Esophagus (tissue), 2 donors: ENCODE results near the gene CCDC57. TPM values are rescaled to one million over a fixed set of nuclear protein-coding genes. Genes with fewer than 3 reads are reported as not detected.

Experiments used
- H3K27ac ChIP-seq, 2 donors: one replicate each; pipeline ENCODE4 v1.5.1; 2013; ENCODE audit warnings: low read depth in 2 of 2, mild to moderate bottlenecking in 2 of 2, inconsistent platforms in 1 of 2, low read length in 1 of 2, moderate library complexity in 1 of 2
- H3K27me3 ChIP-seq, 2 donors: one replicate each; pipeline ENCODE4 v1.6.1; 2013; ENCODE audit warnings: low read length in 2 of 2, control low read depth in 1 of 2, mild to moderate bottlenecking in 1 of 2; ENCODE audit not compliant: insufficient read depth in 2 of 2, control insufficient read depth in 1 of 2
- H3K36me3 ChIP-seq, 2 donors: one replicate each; pipeline ENCODE4 v1.6.1; 2013; ENCODE audit warnings: low read length in 1 of 2; ENCODE audit not compliant: control insufficient read depth in 2 of 2, insufficient read depth in 2 of 2
- H3K4me1 ChIP-seq, 2 donors: one replicate each; pipeline ENCODE4 v1.6.1; 2013; ENCODE audit warnings: low read length in 1 of 2; ENCODE audit not compliant: control insufficient read depth in 2 of 2, insufficient read depth in 2 of 2
- H3K4me3 ChIP-seq, 2 donors: one replicate each; pipeline ENCODE4 v1.5.1; 2013; ENCODE audit warnings: low read length in 2 of 2, mild to moderate bottlenecking in 2 of 2, low read depth in 1 of 2, moderate library complexity in 1 of 2
- H3K9me3 ChIP-seq, 2 donors: one replicate each; pipeline ENCODE4 v1.6.1; 2013; ENCODE audit warnings: mild to moderate bottlenecking in 2 of 2, low read depth in 1 of 2, low read length in 1 of 2, moderate library complexity in 1 of 2; ENCODE audit not compliant: control insufficient read depth in 2 of 2, insufficient read depth in 1 of 2
- WGBS, 2 donors: extraction: QIAGEN DNeasy Blood & Tissue Kit; methylation state at CpG; one replicate each; pipeline ENCODE4 v1.1.7; 2013; 5-methylcytosine and 5-hydroxymethylcytosine counted together
- polyA plus RNA-seq, 2 donors: library from polyadenylated mRNA; stranded (reverse); fragments of 200-250 nt; gene quantifications; one replicate each; pipeline ENCODE4 v1.2.3, GENCODE V29; 2013
- donor health status: healthy with polysubstance abuse.
- donor health status: Bipolar disorder and iron deficiency.

The CCDC57 gene
- polyA plus RNA-seq, 2 donors: 16.3 to 33.7 TPM

DNA sequence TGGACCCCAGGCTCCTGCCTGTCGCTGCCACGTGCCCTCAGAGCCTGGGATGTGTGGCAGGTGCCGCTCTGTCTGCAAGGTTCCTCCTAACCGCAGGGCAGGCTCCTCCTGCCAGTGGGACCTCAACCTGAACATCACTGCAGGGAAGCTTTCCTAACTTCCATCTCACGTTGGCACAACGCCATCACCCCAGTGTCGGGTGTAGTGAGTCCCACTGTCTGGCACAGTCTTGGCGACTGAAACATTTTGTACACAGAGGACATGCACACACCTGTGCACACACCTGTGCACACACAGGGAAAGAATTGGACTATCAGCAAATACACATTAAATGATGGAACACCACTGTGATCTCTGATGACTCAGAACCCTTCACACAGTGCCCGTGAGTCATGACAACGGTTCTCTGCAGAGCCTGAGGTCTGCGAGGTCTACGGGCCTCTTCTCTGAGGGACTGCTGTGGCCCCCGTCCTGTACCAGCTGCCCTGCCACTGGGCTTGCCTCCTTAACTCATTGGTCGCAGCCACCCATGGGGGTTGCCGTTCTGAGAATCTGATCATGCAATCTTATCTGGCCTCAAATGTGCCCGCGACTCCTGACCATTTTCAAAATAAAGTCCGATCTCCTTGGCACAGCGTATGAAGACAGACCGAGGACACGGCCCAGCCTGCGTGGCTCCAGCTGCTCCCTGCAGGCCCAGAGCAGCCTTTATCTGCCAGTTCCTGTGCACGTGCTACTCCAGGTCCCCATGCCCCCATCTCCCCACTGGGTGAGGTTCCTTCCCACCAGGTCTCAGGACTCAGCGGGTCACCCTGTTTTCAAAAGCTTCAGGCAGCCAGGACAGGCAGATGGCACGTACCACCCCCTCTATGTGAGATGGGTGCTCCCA, 7.6 kb downstream of the CCDC57 start:
- Histone ChIP-seq H3K27ac (peak overlapping the region; percentile 83 to 94), H3K27me3 (no peaks in the 10 kb centered on the region), H3K9me3 (no peaks in the 10 kb centered on the region), H3K4me1 (peaks cover 2 to 5% of the 10 kb centered on the region in 2 donors), H3K36me3 (no peaks in the 10 kb centered on the region), H3K4me3 (no peak overlapping the region)
- 39 to 55% methylated on average over 25 of the region's 25 CpGs for WGBS, 2 donors

DNA sequence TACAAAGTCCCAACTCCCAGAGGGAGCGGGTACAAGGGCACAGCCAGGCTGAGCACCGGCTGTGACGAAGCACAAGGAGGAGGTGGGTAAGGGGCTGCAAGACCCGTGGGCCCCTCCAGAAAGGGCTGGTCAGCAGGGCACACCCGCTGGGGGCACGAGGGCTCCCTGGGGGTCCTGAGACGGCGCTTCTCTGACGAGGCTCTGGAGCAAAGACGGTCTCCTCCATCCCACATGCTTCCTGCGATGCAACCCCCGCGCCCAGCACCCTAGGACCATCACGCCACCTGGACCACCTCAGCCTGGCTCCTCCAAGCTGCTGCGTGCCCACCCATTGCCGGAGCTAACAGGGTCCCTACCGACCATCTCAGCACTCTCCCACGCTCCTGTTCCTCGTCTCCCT, 8.7 kb downstream of the CCDC57 start:
- Histone ChIP-seq H3K9me3 (no peaks in the 10 kb centered on the region), H3K27me3 (no peaks in the 10 kb centered on the region), H3K4me3 (no peak overlapping the region), H3K36me3 (peaks cover 0 to 2% of the 10 kb centered on the region in 2 donors), H3K4me1 (peaks cover 2 to 5% of the 10 kb centered on the region in 2 donors), H3K27ac (no peak overlapping the region)
- 88 to 93% methylated on average over 19 of the region's 19 CpGs for WGBS, 2 donors

DNA sequence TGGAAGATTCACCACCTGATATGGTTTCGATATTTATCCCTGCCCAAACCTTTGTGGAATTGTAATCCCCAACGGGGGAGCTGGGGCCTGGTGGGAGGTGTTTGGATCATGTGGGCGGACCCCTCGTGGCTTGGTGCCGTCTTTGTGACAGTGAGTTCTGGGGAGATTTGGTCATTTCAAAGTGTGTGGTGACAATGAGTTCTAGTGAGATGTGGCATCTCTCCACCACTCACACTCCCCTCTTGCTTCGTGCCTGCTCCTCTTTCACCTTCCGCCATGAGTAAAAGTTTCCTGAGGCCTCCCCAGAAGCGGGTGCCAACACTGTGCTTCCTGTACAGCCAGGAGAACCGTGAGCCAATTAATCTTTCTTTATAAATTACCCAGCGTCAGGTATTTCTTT, 9.7 kb downstream of the CCDC57 start:
- Histone ChIP-seq H3K27me3 (no peaks in the 10 kb centered on the region), H3K4me3 (no peak overlapping the region), H3K36me3 (peaks cover 2% of the 10 kb centered on the region in 2 donors), H3K4me1 (peaks cover 2 to 5% of the 10 kb centered on the region in 2 donors), H3K9me3 (no peaks in the 10 kb centered on the region), H3K27ac (no peak overlapping the region)
- WGBS, 2 donors: 77 to 79% methylated on average over 10 of the region's 10 CpGs

DNA sequence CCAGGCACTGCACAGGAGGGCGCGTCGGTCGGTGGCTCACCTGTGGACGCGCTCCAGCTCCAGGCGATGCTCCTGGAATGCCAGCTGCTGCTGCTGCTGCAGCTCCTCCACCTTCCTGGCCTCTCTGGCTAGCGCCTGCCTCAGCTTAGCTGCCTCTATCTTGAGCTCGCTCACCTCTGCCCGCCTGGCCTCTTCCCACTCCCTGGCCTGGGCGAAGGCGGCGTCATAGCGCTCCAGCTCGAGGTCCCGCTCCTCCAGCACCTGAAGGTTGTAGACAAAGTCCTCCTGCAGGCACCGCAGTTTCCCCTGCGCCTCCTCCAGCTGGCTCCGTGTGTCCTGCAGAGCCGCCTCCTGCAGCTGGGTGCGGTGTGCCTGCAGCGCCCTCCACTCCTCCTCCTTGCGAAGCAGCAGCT, 11.1 kb downstream of the CCDC57 start:
- Histone ChIP-seq H3K27ac (no peak overlapping the region), H3K9me3 (no peaks in the 10 kb centered on the region), H3K4me3 (no peak overlapping the region), H3K4me1 (peaks cover 2 to 5% of the 10 kb centered on the region in 2 donors), H3K27me3 (no peaks in the 10 kb centered on the region), H3K36me3 (peaks cover 2 to 12% of the 10 kb centered on the region in 2 donors)
- WGBS, 2 donors: 93 to 94% methylated on average over 22 to 23 of the region's 23 CpGs

DNA sequence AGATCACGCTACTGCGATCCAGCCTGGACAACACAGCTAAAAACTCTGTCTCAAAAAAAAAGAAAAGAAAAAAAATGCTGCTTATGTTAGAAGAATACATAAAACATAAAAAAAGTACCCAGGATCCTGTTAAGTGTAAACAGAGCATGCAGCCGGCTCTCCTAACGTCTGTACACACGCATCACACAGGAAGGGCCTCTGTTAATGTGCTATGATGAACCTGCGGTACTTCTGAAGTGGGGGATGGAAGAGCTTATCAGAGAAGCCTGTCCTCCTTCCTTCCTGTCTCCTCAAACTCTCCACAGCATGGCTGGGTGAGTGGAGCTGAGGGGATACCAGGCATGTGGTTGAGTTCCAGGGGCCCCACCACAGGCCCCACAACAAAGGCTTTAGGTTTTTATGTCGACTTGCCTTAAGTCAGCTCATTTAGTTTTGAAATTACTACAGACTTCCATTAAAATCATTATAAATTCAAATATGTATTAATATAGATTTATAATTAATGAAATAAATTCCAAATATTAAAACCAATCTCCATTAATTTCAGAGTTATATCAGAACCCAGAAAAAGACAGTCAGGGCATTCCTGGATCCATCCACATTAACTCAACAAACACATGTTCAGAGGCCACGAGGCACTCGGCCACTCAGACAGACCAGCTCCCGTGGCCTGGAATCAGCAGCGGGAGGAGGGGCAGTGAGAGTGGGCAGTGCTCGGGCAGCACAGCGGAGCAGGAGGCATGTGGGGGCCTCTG, 11.7 kb downstream of the CCDC57 start:
- H3K36me3 ChIP-seq: peaks cover 5 to 14% of the 10 kb centered on the region in 2 donors
- 75 to 84% methylated on average over 13 of the region's 13 CpGs for WGBS, 2 donors

DNA sequence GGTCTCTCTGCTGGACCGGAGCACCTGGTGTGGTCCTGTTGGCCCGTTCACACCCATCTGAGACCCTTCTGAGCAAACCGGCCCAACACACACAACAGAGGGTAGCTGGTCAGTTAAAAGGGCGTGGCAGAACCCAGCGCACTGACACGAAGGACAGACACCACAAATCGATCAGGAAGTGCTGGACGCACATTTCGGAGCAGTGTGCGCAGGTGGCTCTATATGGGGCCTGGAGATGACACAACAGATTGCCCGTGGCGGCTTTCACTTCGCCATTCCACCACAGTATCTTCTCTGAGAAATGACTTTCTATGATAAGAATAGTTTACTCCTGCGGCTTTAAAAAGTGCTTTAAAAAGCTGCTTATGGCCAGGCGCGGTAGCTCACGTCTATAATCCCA, 12.5 kb downstream of the CCDC57 start:
- Histone ChIP-seq H3K4me1 (no peaks in the 10 kb centered on the region), H3K9me3 (no peaks in the 10 kb centered on the region), H3K27me3 (no peaks in the 10 kb centered on the region), H3K4me3 (no peak overlapping the region), H3K36me3 (peaks cover 5 to 14% of the 10 kb centered on the region in 2 donors), H3K27ac (no peak overlapping the region)
- WGBS, 2 donors: 91 to 92% methylated on average over 17 of the region's 17 CpGs

More for the DNA sequence above, 11.7 kb downstream of the CCDC57 start:
- Histone ChIP-seq H3K27me3 (no peaks in the 10 kb centered on the region), H3K4me3 (no peak overlapping the region), H3K4me1 (peaks cover 2 to 5% of the 10 kb centered on the region in 2 donors), H3K9me3 (no peaks in the 10 kb centered on the region), H3K27ac (no peak overlapping the region)

DNA sequence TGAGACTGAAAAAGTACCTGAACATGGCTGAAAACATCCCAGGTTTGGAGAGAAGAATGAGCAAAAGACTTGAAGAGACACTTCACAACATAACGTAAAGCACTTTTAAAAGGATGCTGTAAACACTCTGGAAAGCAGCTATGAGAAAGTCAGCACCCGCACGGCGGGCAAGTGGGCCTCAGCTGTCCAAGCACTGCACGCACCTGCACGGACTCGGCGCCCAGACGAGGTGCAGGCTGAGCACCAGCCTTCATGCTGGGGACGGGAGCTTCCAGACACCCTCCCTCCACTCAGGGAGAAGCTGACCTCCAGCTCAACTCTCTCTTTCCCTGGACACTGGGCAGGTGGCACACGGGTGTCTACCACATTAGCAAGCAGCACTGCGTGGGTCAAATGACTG, 13.1 kb downstream of the CCDC57 start:
- H3K4me1 ChIP-seq: no peaks in the 10 kb centered on the region
- H3K36me3 ChIP-seq: peaks cover 5 to 17% of the 10 kb centered on the region in 2 donors
- no peak overlapping the region for H3K27ac ChIP-seq
- no peaks in the 10 kb centered on the region for H3K27me3 ChIP-seq
- no peak overlapping the region for H3K4me3 ChIP-seq
- WGBS, 2 donors: 91 to 94% methylated on average over 12 of the region's 12 CpGs
- no peaks in the 10 kb centered on the region for H3K9me3 ChIP-seq

DNA sequence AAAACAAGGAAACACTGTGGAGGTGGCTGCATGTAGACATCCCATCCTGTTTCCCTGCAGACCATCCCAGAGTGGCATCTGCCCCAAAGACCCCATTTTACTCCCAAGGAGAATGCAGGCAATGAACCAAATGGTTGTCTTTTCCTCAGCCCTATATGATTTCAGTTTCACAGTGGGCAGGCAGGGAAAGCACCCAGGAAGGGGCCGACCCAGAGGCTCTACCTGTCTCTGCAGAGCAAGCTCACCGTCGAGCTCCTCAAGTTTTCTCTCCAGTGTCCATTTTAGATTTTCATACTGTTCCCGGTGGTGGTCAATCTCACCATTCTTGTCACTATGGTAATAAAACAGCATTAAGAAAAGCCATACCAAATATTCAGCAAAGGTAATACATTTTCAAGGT, 14.6 kb downstream of the CCDC57 start:
- 86 to 88% methylated on average over 4 of the region's 4 CpGs for WGBS, 2 donors
- Histone ChIP-seq H3K36me3 (peaks cover 5 to 19% of the 10 kb centered on the region in 2 donors), H3K9me3 (no peaks in the 10 kb centered on the region), H3K27ac (no peak overlapping the region), H3K4me1 (no peaks in the 10 kb centered on the region), H3K4me3 (no peak overlapping the region), H3K27me3 (no peaks in the 10 kb centered on the region)

DNA sequence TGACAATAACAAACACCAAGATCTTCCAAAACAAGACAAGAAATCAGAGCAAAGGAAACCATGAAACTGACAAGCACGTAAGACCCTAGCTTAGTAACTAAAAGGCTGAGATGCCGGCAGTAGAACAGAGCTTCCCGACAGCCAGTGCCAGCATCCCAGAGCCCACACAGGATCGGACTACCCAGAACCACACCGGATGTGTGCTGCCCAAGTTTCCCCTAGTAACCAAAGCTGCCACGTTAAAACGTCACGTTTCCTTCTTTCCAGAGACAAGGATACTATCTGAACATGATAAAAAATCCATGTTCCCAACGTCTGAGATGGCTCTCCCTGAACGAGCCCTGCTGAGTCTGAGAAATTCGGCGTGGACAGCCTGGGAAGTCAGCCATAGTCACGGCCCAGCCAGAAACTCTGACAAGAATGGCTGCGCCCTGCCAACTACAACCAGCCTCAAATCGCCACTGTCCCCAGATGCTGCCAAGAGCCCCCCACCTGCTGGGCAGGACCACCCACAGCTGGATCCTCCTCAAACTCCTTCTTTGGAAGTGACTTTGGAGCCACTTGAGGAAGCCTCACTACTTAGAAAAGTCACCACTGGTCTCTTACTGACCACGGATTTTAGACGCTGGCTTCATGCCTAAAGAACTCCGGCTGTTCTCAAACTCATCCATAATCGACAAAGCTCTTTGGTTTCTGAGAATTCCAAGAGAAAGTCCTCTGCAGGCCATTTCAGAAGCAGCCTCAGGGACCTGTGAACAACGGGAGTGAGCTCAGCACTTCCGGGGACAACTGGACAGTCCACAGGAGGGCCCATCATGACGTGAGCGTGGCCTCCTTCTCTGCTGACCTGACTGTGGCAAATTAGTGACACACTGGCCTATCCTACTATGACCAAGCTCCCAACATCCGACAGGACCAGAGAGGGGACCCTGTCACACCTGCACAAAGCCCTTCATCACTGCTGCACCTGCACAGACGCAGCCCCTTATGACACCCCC, 16.7 kb downstream of the CCDC57 start:
- H3K27me3 ChIP-seq: no peaks in the 10 kb centered on the region
- 75 to 77% methylated on average over 25 of the region's 25 CpGs for WGBS, 2 donors
- H3K36me3 ChIP-seq: peaks cover 5 to 21% of the 10 kb centered on the region in 2 donors
- H3K4me1 ChIP-seq: no peaks in the 10 kb centered on the region
- H3K27ac ChIP-seq: no peak overlapping the region
- H3K9me3 ChIP-seq: no peaks in the 10 kb centered on the region
- no peak overlapping the region for H3K4me3 ChIP-seq
